Calu3 (cell line): Measurements from ENCODE around the gene TANC1. TPM values are rescaled to one million over a fixed set of nuclear protein-coding genes. Genes with fewer than 3 reads are reported as not detected.

ENCODE experiments used
- BruUV-seq: library from RNA; stranded (reverse); fragments of 400-500 nt; replicated peaks from 2 replicates; lab custom pipeline; 2021; lab: Mats Ljungman, UMichigan
- CTCF ChIA-PET: fragments of 300-600 bp; sonication (Branson Sonifier 250); formaldehyde crosslinking; loops from one replicate; lab custom pipeline; 2022; ENCODE audit warnings: antibody characterized with exemption; lab: Charles Lee
- DNase-seq: peaks from one replicate; pipeline ENCODE4 v3.0.0; 2022
- H3K27ac Mint-ChIP-seq: one replicate; pipeline ENCODE4 v1.8.0; 2022; ENCODE audit warnings: mixed read lengths; ENCODE audit not compliant: unreplicated experiment
- H3K27me3 Mint-ChIP-seq: one replicate; pipeline ENCODE4 v1.8.0; 2022; ENCODE audit warnings: mixed read lengths; ENCODE audit not compliant: unreplicated experiment
- H3K36me3 Mint-ChIP-seq: one replicate; pipeline ENCODE4 v1.8.0; 2022; ENCODE audit warnings: mild to moderate bottlenecking, moderate library complexity, mixed read lengths; ENCODE audit not compliant: insufficient read depth, unreplicated experiment
- H3K4me1 Mint-ChIP-seq: one replicate; pipeline ENCODE4 v1.8.0; 2022; ENCODE audit warnings: mild to moderate bottlenecking, low read depth, mixed read lengths; ENCODE audit not compliant: unreplicated experiment
- H3K4me3 Mint-ChIP-seq: one replicate; pipeline ENCODE4 v1.8.0; 2022; ENCODE audit warnings: mild to moderate bottlenecking, low read depth, moderate library complexity, mixed read lengths; ENCODE audit not compliant: unreplicated experiment
- H3K9me3 Mint-ChIP-seq: one replicate; pipeline ENCODE4 v1.8.0; 2022; ENCODE audit warnings: low read depth, mixed read lengths; ENCODE audit not compliant: unreplicated experiment
- intact Hi-C: fragments of 100-400 bp; cut with micrococcal nuclease; formaldehyde crosslinking; loops from one replicate; pipeline ENCODE4 v1.10.0; 2022; ENCODE audit not compliant: unreplicated experiment
- total RNA-seq: library from RNA; stranded (reverse); gene quantifications from 2 replicates; pipeline ENCODE4 v1.2.3, GENCODE V29; 2022
- TF ChIP-seq, protein P1 (sequence below): fragments of 200-600 bp; IDR thresholded peaks from one replicate; pipeline ENCODE4 v1.8.0; 2022; ENCODE audit warnings: antibody characterized with exemption; ENCODE audit not compliant: unreplicated experiment

Gene TANC1
- total RNA-seq, 1 experiment from 2014 or later = 41.2 TPM

DNA sequence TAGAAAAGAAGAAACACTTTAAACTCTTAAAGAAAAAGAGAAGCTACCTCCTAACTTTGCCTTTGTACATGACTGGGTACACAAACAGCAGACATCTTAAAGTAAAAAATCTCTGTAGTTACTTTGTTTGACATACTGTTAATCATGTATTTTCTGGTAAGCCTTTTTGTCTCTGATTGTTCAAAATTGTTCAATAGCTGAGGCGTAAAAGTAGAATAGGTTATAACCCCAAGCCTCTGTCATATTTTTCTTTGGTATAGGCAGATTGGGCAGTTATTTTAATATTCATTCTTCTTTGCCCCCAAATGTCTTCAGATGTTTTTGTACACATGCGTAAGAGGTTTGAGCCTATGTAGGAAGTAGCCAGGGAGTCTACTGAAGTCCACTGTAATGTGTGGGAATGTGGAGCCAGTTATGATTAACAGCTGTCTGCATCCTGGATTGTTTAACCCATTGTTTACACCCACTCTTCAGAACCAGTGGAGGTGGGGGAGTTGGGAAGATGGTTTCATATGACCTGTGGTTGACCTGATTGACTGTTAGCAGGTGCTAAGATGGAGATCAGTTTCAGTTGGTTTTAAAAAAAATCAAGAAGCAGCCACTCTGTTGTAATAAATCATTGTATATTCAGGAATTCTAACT lies 150.5 kb downstream of the TANC1 start:
- intact Hi-C loops = loop anchor here (1.0 kb wide), 2 partner anchors 83 to 218 kb away; no protein-coding TSS in a partner anchor
- Mint-ChIP-seq H3K27me3 (no peaks in the 10 kb centered on the region), H3K4me3 (no peak overlapping the region), H3K27ac (no peak overlapping the region), H3K4me1 (peaks cover 42% of the 10 kb centered on the region), H3K36me3 (no peaks in the 10 kb centered on the region), H3K9me3 (no peaks in the 10 kb centered on the region)
- TF ChIP-seq, protein P1, sequence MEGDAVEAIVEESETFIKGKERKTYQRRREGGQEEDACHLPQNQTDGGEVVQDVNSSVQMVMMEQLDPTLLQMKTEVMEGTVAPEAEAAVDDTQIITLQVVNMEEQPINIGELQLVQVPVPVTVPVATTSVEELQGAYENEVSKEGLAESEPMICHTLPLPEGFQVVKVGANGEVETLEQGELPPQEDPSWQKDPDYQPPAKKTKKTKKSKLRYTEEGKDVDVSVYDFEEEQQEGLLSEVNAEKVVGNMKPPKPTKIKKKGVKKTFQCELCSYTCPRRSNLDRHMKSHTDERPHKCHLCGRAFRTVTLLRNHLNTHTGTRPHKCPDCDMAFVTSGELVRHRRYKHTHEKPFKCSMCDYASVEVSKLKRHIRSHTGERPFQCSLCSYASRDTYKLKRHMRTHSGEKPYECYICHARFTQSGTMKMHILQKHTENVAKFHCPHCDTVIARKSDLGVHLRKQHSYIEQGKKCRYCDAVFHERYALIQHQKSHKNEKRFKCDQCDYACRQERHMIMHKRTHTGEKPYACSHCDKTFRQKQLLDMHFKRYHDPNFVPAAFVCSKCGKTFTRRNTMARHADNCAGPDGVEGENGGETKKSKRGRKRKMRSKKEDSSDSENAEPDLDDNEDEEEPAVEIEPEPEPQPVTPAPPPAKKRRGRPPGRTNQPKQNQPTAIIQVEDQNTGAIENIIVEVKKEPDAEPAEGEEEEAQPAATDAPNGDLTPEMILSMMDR = no peak
- BruUV-seq = no TSS peak
- CTCF ChIA-PET = interaction anchor here (0.6 to 1.7 kb wide), 16 partner anchors 21 to 683 kb away, joined by 3 to 38 read pairs (median 4); no protein-coding TSS in a partner anchor
- no peak for DNase-seq

DNA sequence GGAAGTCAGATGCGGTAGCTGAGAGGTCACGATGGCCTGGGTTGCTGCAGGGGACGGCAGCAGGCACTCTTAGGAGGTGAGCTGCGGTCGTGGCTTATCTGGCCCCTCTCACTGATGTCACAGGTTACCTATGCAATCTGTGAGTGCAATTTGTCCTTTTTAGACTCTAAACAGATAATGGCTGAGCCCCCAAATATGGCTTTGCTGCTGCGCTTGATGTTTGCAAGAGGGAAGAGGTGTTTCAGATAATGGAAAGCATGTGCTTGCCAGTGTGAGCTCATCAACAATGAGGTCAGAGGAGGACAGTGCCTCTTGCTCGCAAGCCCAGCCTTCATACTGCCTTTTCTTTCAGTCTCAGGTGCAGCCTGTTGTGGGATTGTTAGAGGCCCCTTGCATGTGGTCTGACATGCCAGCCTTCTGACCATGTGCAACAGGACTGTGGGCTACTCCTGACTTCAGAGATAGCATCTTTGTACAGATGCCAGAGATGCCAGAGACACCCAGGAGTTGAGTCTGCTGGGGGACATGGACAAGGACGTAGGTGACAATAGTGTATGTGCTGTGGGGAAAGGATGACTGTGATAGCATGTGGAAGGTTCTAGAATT lies 151.3 kb downstream of the TANC1 start:
- CTCF ChIA-PET = interaction anchor here (1.0 to 1.1 kb wide), 2 partner anchors 84 to 85 kb away, joined by 4 read pairs; no protein-coding TSS in a partner anchor
- TF ChIP-seq, protein P1 = no peak
- no peak overlapping the region for H3K27ac Mint-ChIP-seq
- no peaks in the 10 kb centered on the region for H3K27me3 Mint-ChIP-seq
- H3K36me3 Mint-ChIP-seq = peaks cover 8% of the 10 kb centered on the region
- H3K4me3 Mint-ChIP-seq = no peak overlapping the region
- BruUV-seq = no TSS peak
- H3K4me1 Mint-ChIP-seq = peaks cover 49% of the 10 kb centered on the region
- intact Hi-C loops = no loop called here
- H3K9me3 Mint-ChIP-seq = no peaks in the 10 kb centered on the region
- DNase-seq = no peak

DNA sequence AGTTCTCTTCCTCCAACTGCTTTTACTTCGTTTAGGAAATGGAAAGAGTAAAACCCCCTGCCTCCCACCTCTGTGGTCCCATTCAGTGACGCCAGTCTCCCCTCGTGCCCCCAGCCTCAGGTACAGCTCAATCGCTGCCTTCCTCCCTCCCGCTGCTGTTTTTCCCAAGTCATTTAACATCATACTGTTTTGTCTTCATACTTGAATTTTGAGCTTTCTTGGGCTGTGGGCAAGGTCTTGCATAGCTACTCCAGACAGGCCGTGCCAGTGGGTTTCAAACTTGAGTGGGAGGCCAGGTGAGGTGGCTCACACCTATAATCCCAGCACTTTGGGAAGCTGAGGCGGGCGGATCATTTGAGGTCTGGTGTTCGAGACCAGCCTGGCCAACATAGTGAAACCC lies 155.3 kb downstream of the TANC1 start:
- TF ChIP-seq, protein P1 = no peak
- intact Hi-C loops = no loop called here
- H3K27me3 Mint-ChIP-seq = no peaks in the 10 kb centered on the region
- no TSS peak for BruUV-seq
- H3K27ac Mint-ChIP-seq = peak overlapping the region; percentile 78
- H3K36me3 Mint-ChIP-seq = peaks cover 9% of the 10 kb centered on the region
- H3K4me3 Mint-ChIP-seq = no peak overlapping the region
- DNase-seq = no peak
- peaks cover 52% of the 10 kb centered on the region for H3K4me1 Mint-ChIP-seq
- CTCF ChIA-PET = interaction anchor here (1.6 to 2.0 kb wide), 2 partner anchors 10 to 88 kb away, joined by 3 to 7 read pairs; no protein-coding TSS in a partner anchor
- no peaks in the 10 kb centered on the region for H3K9me3 Mint-ChIP-seq

DNA sequence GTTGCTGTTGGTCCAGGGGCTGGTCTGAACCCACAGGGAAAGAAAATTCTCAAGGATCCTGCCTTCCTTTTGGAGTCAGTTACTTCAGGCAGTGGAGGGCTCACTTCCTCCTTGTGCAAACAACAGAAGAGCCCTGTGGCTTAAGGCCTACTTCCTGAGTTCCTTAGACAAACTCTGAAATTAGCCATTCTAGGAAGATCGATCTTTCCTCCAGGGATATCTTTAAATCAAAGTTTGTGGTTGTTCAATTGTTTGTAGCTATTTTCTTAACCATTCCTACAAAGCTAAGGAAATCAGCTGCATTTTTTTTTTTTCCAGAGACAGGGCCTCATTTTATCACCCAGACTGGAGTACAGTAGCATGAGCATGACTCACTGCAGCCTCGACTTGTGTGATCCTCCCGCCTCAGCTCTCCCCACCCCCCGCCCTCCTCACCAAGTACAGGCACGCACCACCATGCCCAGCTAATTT lies 156.0 kb downstream of the TANC1 start:
- TF ChIP-seq, protein P1 = no peak
- CTCF ChIA-PET = interaction anchor here (0.6 to 2.0 kb wide), 10 partner anchors 9 to 226 kb away, joined by 3 to 11 read pairs (median 4); no protein-coding TSS in a partner anchor
- no TSS peak for BruUV-seq
- intact Hi-C loops = no loop called here
- DNase-seq = peak; percentile 51
- Mint-ChIP-seq H3K27me3 (no peaks in the 10 kb centered on the region), H3K4me1 (peaks cover 47% of the 10 kb centered on the region), H3K27ac (peak overlapping the region; percentile 78), H3K9me3 (no peaks in the 10 kb centered on the region), H3K36me3 (peaks cover 9% of the 10 kb centered on the region), H3K4me3 (no peak overlapping the region)
